GM12878 (cell line): ENCODE measurements around the gene ANKRD37. TPM values are rescaled to one million over a fixed set of nuclear protein-coding genes. Genes with fewer than 3 reads are reported as not detected.

ENCODE experiments used
- ATAC-seq: fragments of 200-7000 bp; cut with Tn5 transposase; 3 replicates; pipeline ENCODE4 v1.9.1; 2020; ENCODE audit warnings: mild to moderate bottlenecking, moderate library complexity
- BruUV-seq: library from RNA; stranded (reverse); fragments of 400-500 nt; replicated peaks from 2 replicates; lab custom pipeline; 2021; lab: Mats Ljungman, UMichigan
- CTCF ChIA-PET: fragments of 300-600 bp; sonication (Branson Sonifier 250); formaldehyde crosslinking; extraction: SDS; loops from one replicate; lab custom pipeline; 2021; ENCODE audit warnings: inconsistent platforms; lab: Yijun Ruan, JAX
- POLR2A ChIA-PET: fragments of 350-600 bp; formaldehyde crosslinking; extraction: SDS; loops from one replicate; lab custom pipeline; 2021; ENCODE audit warnings: inconsistent platforms; lab: Charles Lee
- RAD21 ChIA-PET: fragments of 300-600 bp; sonication (Branson Sonifier 250); formaldehyde crosslinking; loops from one replicate; lab custom pipeline; 2023; ENCODE audit warnings: antibody characterized with exemption; ENCODE audit not compliant: unreplicated experiment; lab: Charles Lee
- SMC1A ChIA-PET: fragments of 300-600 bp; sonication (Branson Sonifier 250); formaldehyde crosslinking; loops from one replicate; lab custom pipeline; 2023; ENCODE audit not compliant: unreplicated experiment, uncharacterized antibody; lab: Charles Lee
- DNase-seq: peaks from one replicate; pipeline ENCODE4 v3.0.0-alpha.2; 2011; ENCODE audit warnings: low read depth, low spot score
- FAIRE-seq: peaks from 3 replicates; lab custom pipeline; 2011; peaks lifted over from hg19 to GRCh38; lab: Jason Lieb, UNC
- H2AFZ ChIP-seq: 2 replicates; pipeline ENCODE4 v1.6.0; 2011; ENCODE audit warnings: low read depth, low read length, control low read depth; ENCODE audit not compliant: control insufficient read depth
- H3K27ac ChIP-seq: 2 replicates; pipeline ENCODE4 v1.5.1; 2011; ENCODE audit warnings: control low read depth; ENCODE audit not compliant: control insufficient read depth, insufficient read depth
- H3K27me3 ChIP-seq, 2 experiments: replicated peaks in 1 of 2; 2 replicates each; pipeline versions ENCODE4 v1.6.0 to v1.6.1; 2011; ENCODE audit warnings: low read length in 1 of 2; ENCODE audit not compliant: control insufficient read depth in 2 of 2, insufficient read depth in 2 of 2
- H3K36me3 ChIP-seq, 2 experiments: 2 replicates each; pipeline ENCODE4 v1.5.1; 2011; ENCODE audit warnings: low read length in 1 of 2; ENCODE audit not compliant: control insufficient read depth in 2 of 2, insufficient read depth in 2 of 2
- H3K4me1 ChIP-seq: 2 replicates; pipeline ENCODE4 v1.6.1; 2011; ENCODE audit warnings: mild to moderate bottlenecking, low read length, moderate library complexity, mixed read lengths; ENCODE audit not compliant: control insufficient read depth, insufficient read depth
- H3K4me2 ChIP-seq: 2 replicates; pipeline ENCODE4 v1.6.0; 2011; ENCODE audit warnings: control low read depth; ENCODE audit not compliant: control insufficient read depth, insufficient read depth
- H3K4me3 ChIP-seq: fragments of 200-600 bp; sonication (generic); 2 replicates; pipeline ENCODE4 v1.5.1; 2016
- H3K79me2 ChIP-seq: 2 replicates; pipeline ENCODE4 v1.6.0; 2011; ENCODE audit warnings: low read length; ENCODE audit not compliant: control insufficient read depth, insufficient read depth
- H3K9ac ChIP-seq: 2 replicates; pipeline ENCODE4 v1.8.0; 2011; ENCODE audit warnings: low read length, control low read depth, mixed read lengths; ENCODE audit not compliant: control insufficient read depth, insufficient read depth
- H3K9me3 ChIP-seq: replicated peaks from 3 replicates; pipeline ENCODE4 v1.5.1; 2011; ENCODE audit warnings: mild to moderate bottlenecking, low read length; ENCODE audit not compliant: control insufficient read depth, insufficient read depth
- H4K20me1 ChIP-seq: 2 replicates; pipeline ENCODE4 v1.6.0; 2011; ENCODE audit not compliant: control insufficient read depth, insufficient read depth
- BCL11A ChIP-seq: IDR thresholded peaks from 2 replicates; pipeline ENCODE4 v1.6.1; 2011; ENCODE audit warnings: low read depth, low read length
- HDAC2 ChIP-seq: fragments of 200-600 bp; sonication (generic); IDR thresholded peaks from 2 replicates; pipeline ENCODE4 v1.6.1; 2017
- KLF5 ChIP-seq: fragments of 450-650 bp; IDR thresholded peaks from 2 replicates; pipeline ENCODE4 v1.6.1; 2014; ENCODE audit warnings: mild to moderate bottlenecking; ENCODE audit not compliant: partially characterized antibody
- MEF2B ChIP-seq: fragments of 450-650 bp; IDR thresholded peaks from 2 replicates; pipeline ENCODE4 v1.6.1; 2018; ENCODE audit warnings: mild to moderate bottlenecking, moderate library complexity; ENCODE audit not compliant: partially characterized antibody, poor library complexity, severe bottlenecking
- MXI1 ChIP-seq: fragments of 150-350 bp; IDR thresholded peaks from 2 replicates; pipeline ENCODE4 v1.6.1; 2011; ENCODE audit warnings: low read depth, mild to moderate bottlenecking, inconsistent platforms, low read length, improper control_type of control experiment
- SPI1 ChIP-seq: IDR thresholded peaks from 2 replicates; pipeline ENCODE4 v1.6.1; 2011; ENCODE audit warnings: low read depth, mild to moderate bottlenecking, low read length, moderate library complexity, borderline replicate concordance; ENCODE audit not compliant: insufficient read depth
- STAT3 ChIP-seq: IDR thresholded peaks from 2 replicates; pipeline ENCODE4 v1.6.1; 2011; ENCODE audit warnings: low read depth, low read length, improper control_type of control experiment
- WGBS: methylation state at CpG from one replicate; pipeline ENCODE4 v1.1.6; 2016; ENCODE audit warnings: low lambda C conversion rate; ENCODE audit not compliant: insufficient replicate concordance, insufficient coverage; ENCODE audit errors: missing lambda C conversion rate; 5-methylcytosine and 5-hydroxymethylcytosine counted together
- in situ Hi-C: fragments of 300-500 bp; cut with MboI; formaldehyde crosslinking; loops from 9 replicates; pipeline ENCODE4 v1.14.3; 2018; ENCODE audit warnings: mixed read lengths
- intact Hi-C: fragments of 100-400 bp; cut with micrococcal nuclease; formaldehyde crosslinking; loops from one replicate; pipeline ENCODE4 v1.14.2; 2022; ENCODE audit not compliant: unreplicated experiment
- polyA plus RNA-seq, 11 experiments: library from polyadenylated mRNA; depleted of rRNA in 4 of 11; unstranded in 6 of 11; stranded (reverse) in 5 of 11; fragments of >200 nt; fragmentation: Nextera tagmentation in 4 of 11; fragmentation: Illumina TruSeq in 1 of 11; extraction: Ambion mirVana in 4 of 11; extraction: Trizol in 1 of 11; gene quantifications; 1 replicate in 1 of 11; 2 replicates in 10 of 11; pipeline versions ENCODE4 v1.2.1 to v1.2.3, GENCODE V29; 2011 to 2016; ENCODE audit warnings: inconsistent platforms in 2 of 11, missing spikeins in 2 of 11, low read depth in 1 of 11
- total RNA-seq, 4 experiments: library from RNA; depleted of rRNA in 3 of 4; stranded (reverse); fragments of >200 nt in 3 of 4; fragmentation: Illumina TruSeq in 1 of 4; extraction: Trizol in 1 of 4; gene quantifications; 2 replicates each; pipeline versions ENCODE4 v1.2.1 to v1.2.3, GENCODE V29; 2013 to 2021
- TF ChIP-seq, protein P1 (sequence below), 3 experiments: IDR thresholded peaks in 2 of 3; conservative IDR thresholded peaks in 1 of 3; 2 replicates each; pipeline ENCODE4 v1.5.1; 2011; ENCODE audit warnings: low read depth in 3 of 3, low read length in 3 of 3, mild to moderate bottlenecking in 3 of 3, control low read depth in 2 of 3, moderate library complexity in 2 of 3, inconsistent platforms in 1 of 3, mixed read lengths in 1 of 3; ENCODE audit not compliant: control insufficient read depth in 2 of 3, insufficient read depth in 1 of 3; ENCODE audit errors: extremely low read depth in 1 of 3
- TF ChIP-seq, protein P2 (sequence below): fragments of 450-650 bp; conservative IDR thresholded peaks from 2 replicates; pipeline ENCODE4 v1.6.1; 2017; ENCODE audit warnings: mild to moderate bottlenecking, moderate library complexity

The ANKRD37 gene
- total and polyA plus RNA-seq, 10 of the 15 experiments (the other 5 are each of a cell fraction or from before 2014, with no cell fraction given), result 10.6 to 67.9 (median 24.2) TPM

DNA sequence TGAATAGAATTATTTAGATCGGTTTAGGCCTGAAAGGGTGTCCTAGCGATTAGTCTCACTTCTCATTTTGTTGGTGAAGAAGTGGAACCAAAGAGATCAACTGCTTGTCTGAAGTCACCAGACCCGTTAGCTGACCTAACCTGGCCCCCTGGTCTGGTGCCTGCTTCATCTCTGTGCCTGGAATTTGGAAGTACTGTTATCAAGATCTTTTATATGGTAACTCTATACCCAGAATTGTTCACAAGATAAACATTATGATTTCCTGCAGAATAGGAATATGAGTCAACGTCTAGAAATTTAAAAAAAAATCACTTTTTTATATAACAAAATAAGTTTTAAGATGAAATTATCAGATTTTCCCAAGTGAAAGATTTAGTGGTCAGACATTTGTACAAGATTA, 38.1 kb upstream of the ANKRD37 start:
- ATAC-seq (no peak), DNase-seq (no peak), FAIRE-seq (no peak)
- CTCF ChIA-PET, result no interaction called here
- no peak overlapping the region for H3K4me2 ChIP-seq
- POLR2A ChIA-PET, result no interaction called here
- H3K27ac ChIP-seq, result no peak overlapping the region
- no peak for TF ChIP-seq BCL11A
- TF ChIP-seq KLF5, result no peak
- TF ChIP-seq SPI1, result peak; percentile 54; the same call in 1 of the 2 replicates
- no peak overlapping the region for H2AFZ ChIP-seq
- intact Hi-C loops, result no loop called here
- no peak overlapping the region for H3K4me3 ChIP-seq
- H3K4me1 ChIP-seq, result 0 out of 2 replicates have a peak, but pooled peaks cover 4% of the 10 kb centered on the region
- SMC1A ChIA-PET, result no interaction called here
- H3K27me3 ChIP-seq, result no peaks in the 10 kb centered on the region
- H3K79me2 ChIP-seq, result no peaks in the 10 kb centered on the region
- no peaks in the 10 kb centered on the region for H4K20me1 ChIP-seq
- RAD21 ChIA-PET, result no interaction called here
- in situ Hi-C loops, result no loop called here
- 58% methylated on average over 4 of the region's 4 CpGs for WGBS
- no peaks in the 10 kb centered on the region for H3K9me3 ChIP-seq
- H3K9ac ChIP-seq, result no peak overlapping the region
- no TSS peak for BruUV-seq
- peaks cover 1 to 37% of the 10 kb centered on the region in 2 experiments for H3K36me3 ChIP-seq

DNA sequence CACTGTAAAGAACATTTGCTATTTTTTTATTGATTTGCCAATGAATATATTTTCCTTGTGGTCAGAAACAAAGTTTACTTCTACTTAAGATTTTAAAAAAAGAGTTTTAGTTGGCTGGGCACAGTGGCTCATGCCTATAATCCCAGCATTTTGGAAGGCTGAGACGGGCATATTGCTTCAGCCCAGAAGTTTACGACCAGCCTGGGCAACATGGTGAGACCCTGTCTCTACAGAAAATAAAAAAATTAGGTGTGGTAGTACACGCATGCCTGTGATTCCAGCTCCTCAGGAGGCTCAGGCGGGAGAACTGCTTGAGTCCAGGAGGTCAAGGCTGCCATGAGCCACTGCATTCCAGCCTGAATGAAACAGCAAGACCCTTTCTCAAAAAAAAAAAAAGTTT, 37.7 kb upstream of the ANKRD37 start:
- ChIA-PET CTCF (no interaction called here), SMC1A (no interaction called here), POLR2A (no interaction called here), RAD21 (no interaction called here)
- Histone ChIP-seq H3K36me3 (peaks cover 1 to 35% of the 10 kb centered on the region in 2 experiments), H2AFZ (no peak overlapping the region), H3K4me3 (no peak overlapping the region), H3K4me2 (no peak overlapping the region), H3K4me1 (0 out of 2 replicates have a peak, but pooled peaks cover 4% of the 10 kb centered on the region), H3K27ac (no peak overlapping the region), H3K9me3 (no peaks in the 10 kb centered on the region), H3K9ac (no peak overlapping the region), H4K20me1 (no peaks in the 10 kb centered on the region), H3K79me2 (no peaks in the 10 kb centered on the region), H3K27me3 (no peaks in the 10 kb centered on the region)
- FAIRE-seq (no peak), DNase-seq (no peak), ATAC-seq (no peak)
- BruUV-seq, result no TSS peak
- intact Hi-C loops (no loop called here), in situ Hi-C loops (no loop called here)
- WGBS, result 99% methylated on average over 4 of the region's 4 CpGs
- TF ChIP-seq MXI1, result no peak
- TF ChIP-seq MEF2B, result no peak
- TF ChIP-seq STAT3, result no peak
- TF ChIP-seq, protein P1, sequence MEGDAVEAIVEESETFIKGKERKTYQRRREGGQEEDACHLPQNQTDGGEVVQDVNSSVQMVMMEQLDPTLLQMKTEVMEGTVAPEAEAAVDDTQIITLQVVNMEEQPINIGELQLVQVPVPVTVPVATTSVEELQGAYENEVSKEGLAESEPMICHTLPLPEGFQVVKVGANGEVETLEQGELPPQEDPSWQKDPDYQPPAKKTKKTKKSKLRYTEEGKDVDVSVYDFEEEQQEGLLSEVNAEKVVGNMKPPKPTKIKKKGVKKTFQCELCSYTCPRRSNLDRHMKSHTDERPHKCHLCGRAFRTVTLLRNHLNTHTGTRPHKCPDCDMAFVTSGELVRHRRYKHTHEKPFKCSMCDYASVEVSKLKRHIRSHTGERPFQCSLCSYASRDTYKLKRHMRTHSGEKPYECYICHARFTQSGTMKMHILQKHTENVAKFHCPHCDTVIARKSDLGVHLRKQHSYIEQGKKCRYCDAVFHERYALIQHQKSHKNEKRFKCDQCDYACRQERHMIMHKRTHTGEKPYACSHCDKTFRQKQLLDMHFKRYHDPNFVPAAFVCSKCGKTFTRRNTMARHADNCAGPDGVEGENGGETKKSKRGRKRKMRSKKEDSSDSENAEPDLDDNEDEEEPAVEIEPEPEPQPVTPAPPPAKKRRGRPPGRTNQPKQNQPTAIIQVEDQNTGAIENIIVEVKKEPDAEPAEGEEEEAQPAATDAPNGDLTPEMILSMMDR (IDR thresholded peaks at IDR 0.05 in 2 of 3, conservative IDR thresholded peaks at IDR 0.05 in 1 of 3; ENCODE audit: control insufficient read depth in 2 of 3, extremely low read depth in 1 of 3, insufficient read depth in 1 of 3, low read depth in 3 of 3, low read length in 3 of 3), result no peak
- TF ChIP-seq, protein P2, sequence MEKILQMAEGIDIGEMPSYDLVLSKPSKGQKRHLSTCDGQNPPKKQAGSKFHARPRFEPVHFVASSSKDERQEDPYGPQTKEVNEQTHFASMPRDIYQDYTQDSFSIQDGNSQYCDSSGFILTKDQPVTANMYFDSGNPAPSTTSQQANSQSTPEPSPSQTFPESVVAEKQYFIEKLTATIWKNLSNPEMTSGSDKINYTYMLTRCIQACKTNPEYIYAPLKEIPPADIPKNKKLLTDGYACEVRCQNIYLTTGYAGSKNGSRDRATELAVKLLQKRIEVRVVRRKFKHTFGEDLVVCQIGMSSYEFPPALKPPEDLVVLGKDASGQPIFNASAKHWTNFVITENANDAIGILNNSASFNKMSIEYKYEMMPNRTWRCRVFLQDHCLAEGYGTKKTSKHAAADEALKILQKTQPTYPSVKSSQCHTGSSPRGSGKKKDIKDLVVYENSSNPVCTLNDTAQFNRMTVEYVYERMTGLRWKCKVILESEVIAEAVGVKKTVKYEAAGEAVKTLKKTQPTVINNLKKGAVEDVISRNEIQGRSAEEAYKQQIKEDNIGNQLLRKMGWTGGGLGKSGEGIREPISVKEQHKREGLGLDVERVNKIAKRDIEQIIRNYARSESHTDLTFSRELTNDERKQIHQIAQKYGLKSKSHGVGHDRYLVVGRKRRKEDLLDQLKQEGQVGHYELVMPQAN, result no peak
- TF ChIP-seq HDAC2, result no peak
